IMR-90 (cell line): ENCODE data around the gene TRAF4. TPM values are rescaled to one million over a fixed set of nuclear protein-coding genes. Genes with fewer than 3 reads are reported as not detected.

ENCODE experiments used
- ATAC-seq: fragments of 200-7000 bp; cut with Tn5 transposase; 2 replicates; pipeline ENCODE4 v1.9.1; 2020; ENCODE audit warnings: low read depth, mild to moderate bottlenecking, moderate library complexity
- BruUV-seq: library from RNA; stranded (reverse); fragments of 400-500 nt; replicated peaks from 2 replicates; lab custom pipeline; 2021; lab: Mats Ljungman, UMichigan
- CTCF ChIA-PET: fragments of 300-600 bp; formaldehyde crosslinking; extraction: SDS; loops from one replicate; lab custom pipeline; 2021; ENCODE audit warnings: antibody characterized with exemption; lab: Yijun Ruan, JAX
- POLR2A ChIA-PET: fragments of 300-600 bp; sonication (Branson Sonifier 250); formaldehyde crosslinking; loops from one replicate; lab custom pipeline; 2022; ENCODE audit warnings: antibody characterized with exemption; ENCODE audit not compliant: unreplicated experiment; lab: Charles Lee
- DNase-seq: peaks from one replicate; pipeline ENCODE4 v3.0.0; 2013
- H2AFZ ChIP-seq: replicated peaks from 2 replicates; pipeline ENCODE3; 2013; ENCODE audit warnings: low read length, mild to moderate bottlenecking; ENCODE audit not compliant: poor library complexity
- H2AK5ac ChIP-seq: 2 replicates; pipeline ENCODE4 v1.6.1; 2013; ENCODE audit warnings: low read depth, low read length, inconsistent platforms
- H2AK9ac ChIP-seq: replicated peaks from 2 replicates; pipeline ENCODE3; 2013; ENCODE audit warnings: mild to moderate bottlenecking, low read depth, low read length, moderate library complexity; ENCODE audit not compliant: poor library complexity
- H2BK120ac ChIP-seq: 2 replicates; pipeline ENCODE4 v1.6.1; 2013; ENCODE audit warnings: low read depth, low read length, inconsistent platforms
- H2BK15ac ChIP-seq: 3 replicates; pipeline ENCODE4 v1.6.1; 2013; ENCODE audit warnings: low read depth, low read length, inconsistent platforms
- H2BK20ac ChIP-seq: 2 replicates; pipeline ENCODE4 v1.6.1; 2013; ENCODE audit warnings: low read depth, mild to moderate bottlenecking, inconsistent platforms, low read length, moderate library complexity
- H2BK5ac ChIP-seq: 2 replicates; pipeline ENCODE4 v1.6.1; 2013; ENCODE audit warnings: mild to moderate bottlenecking, low read depth, low read length, inconsistent platforms; ENCODE audit not compliant: poor library complexity, severe bottlenecking
- H3K14ac ChIP-seq: replicated peaks from 2 replicates; pipeline ENCODE4 v1.6.1; 2013; ENCODE audit warnings: low read depth, low read length, inconsistent platforms
- H3K18ac ChIP-seq: 2 replicates; pipeline ENCODE4 v1.6.1; 2013; ENCODE audit warnings: low read depth, low read length, control low read depth
- H3K23ac ChIP-seq: 2 replicates; pipeline ENCODE4 v1.6.1; 2013; ENCODE audit warnings: low read depth, low read length, inconsistent platforms
- H3K27ac ChIP-seq: 2 replicates; pipeline ENCODE4 v1.5.1; 2013; ENCODE audit warnings: mild to moderate bottlenecking, control low read depth, low read length; ENCODE audit not compliant: insufficient read depth
- H3K27me3 ChIP-seq: 2 replicates; pipeline ENCODE4 v1.6.1; 2013; ENCODE audit warnings: low read length; ENCODE audit not compliant: control insufficient read depth, insufficient read depth
- H3K36me3 ChIP-seq: 2 replicates; pipeline ENCODE4 v1.6.1; 2013; ENCODE audit warnings: low read length, mixed read lengths; ENCODE audit not compliant: control insufficient read depth, insufficient read depth
- H3K4ac ChIP-seq: 2 replicates; pipeline ENCODE4 v1.6.1; 2013; ENCODE audit warnings: low read depth, low read length, inconsistent platforms
- H3K4me1 ChIP-seq: 2 replicates; pipeline ENCODE4 v1.6.1; 2013; ENCODE audit warnings: low read length, mixed read lengths; ENCODE audit not compliant: control insufficient read depth, insufficient read depth
- H3K4me2 ChIP-seq: 2 replicates; pipeline ENCODE4 v1.6.1; 2013; ENCODE audit warnings: low read depth, mild to moderate bottlenecking, control low read depth, low read length, moderate library complexity
- H3K4me3 ChIP-seq: 2 replicates; pipeline ENCODE4 v1.5.1; 2013; ENCODE audit warnings: low read depth, mild to moderate bottlenecking, control low read depth, low read length, moderate library complexity; ENCODE audit not compliant: insufficient read depth
- H3K56ac ChIP-seq: 2 replicates; pipeline ENCODE4 v1.6.1; 2013; ENCODE audit warnings: low read length, inconsistent platforms; ENCODE audit not compliant: insufficient read depth; ENCODE audit errors: extremely low read depth
- H3K79me1 ChIP-seq, 2 experiments: 2 replicates each; pipeline ENCODE4 v1.6.1; 2013; ENCODE audit warnings: low read length in 2 of 2, inconsistent platforms in 1 of 2, low read depth in 1 of 2
- H3K9ac ChIP-seq: 2 replicates; pipeline ENCODE4 v1.6.1; 2013; ENCODE audit warnings: low read depth, low read length, control low read depth
- H3K9me1 ChIP-seq: 2 replicates; pipeline ENCODE4 v1.6.1; 2013; ENCODE audit warnings: low read length, inconsistent platforms; ENCODE audit not compliant: insufficient read depth
- H3K9me3 ChIP-seq: 2 replicates; pipeline ENCODE4 v1.6.1; 2013; ENCODE audit warnings: low read length; ENCODE audit not compliant: control insufficient read depth, insufficient read depth
- H4K20me1 ChIP-seq: 2 replicates; pipeline ENCODE4 v1.6.1; 2013; ENCODE audit warnings: low read length, inconsistent platforms; ENCODE audit not compliant: insufficient read depth
- H4K5ac ChIP-seq: 2 replicates; pipeline ENCODE4 v1.6.1; 2013; ENCODE audit warnings: mild to moderate bottlenecking, low read depth, low read length, control low read depth
- H4K8ac ChIP-seq, 2 experiments: 2 replicates each; pipeline ENCODE4 v1.6.1; 2013; ENCODE audit warnings: low read depth in 2 of 2, low read length in 2 of 2, control low read depth in 1 of 2, inconsistent platforms in 1 of 2
- H4K91ac ChIP-seq: 2 replicates; pipeline ENCODE4 v1.6.1; 2013; ENCODE audit warnings: low read depth, low read length, inconsistent platforms; ENCODE audit not compliant: insufficient read depth
- BHLHE40 ChIP-seq: fragments of 150-350 bp; IDR thresholded peaks from 2 replicates; pipeline ENCODE4 v1.6.1; 2016; ENCODE audit warnings: mild to moderate bottlenecking, low read depth, low read length
- CEBPB ChIP-seq: IDR thresholded peaks from 2 replicates; pipeline ENCODE4 v1.6.1; 2012; ENCODE audit warnings: low read depth, low read length, improper control_type of control experiment
- CHD1 ChIP-seq: IDR thresholded peaks from 2 replicates; pipeline ENCODE4 v1.6.1; 2012; ENCODE audit warnings: low read depth, low read length, improper control_type of control experiment
- CTCF ChIP-seq: conservative IDR thresholded peaks from 2 replicates; pipeline ENCODE4 v1.5.1; 2012; ENCODE audit warnings: mild to moderate bottlenecking, low read depth, low read length, improper control_type of control experiment
- ELK1 ChIP-seq: fragments of 150-350 bp; IDR thresholded peaks from 2 replicates; pipeline ENCODE4 v1.6.1; 2016; ENCODE audit warnings: low read depth, mild to moderate bottlenecking, low read length, moderate library complexity, borderline replicate concordance
- FOS ChIP-seq: fragments of 150-350 bp; IDR thresholded peaks from 2 replicates; pipeline ENCODE4 v1.6.1; 2016; ENCODE audit warnings: low read depth, low read length
- MAFK ChIP-seq: IDR thresholded peaks from 2 replicates; pipeline ENCODE4 v1.6.1; 2012; ENCODE audit warnings: low read depth, low read length, improper control_type of control experiment
- MAZ ChIP-seq: IDR thresholded peaks from 2 replicates; pipeline ENCODE4 v1.6.1; 2012; ENCODE audit warnings: low read depth, mild to moderate bottlenecking, low read length, improper control_type of control experiment, moderate library complexity, borderline replicate concordance
- POLR2A ChIP-seq: IDR thresholded peaks from 2 replicates; pipeline ENCODE4 v1.6.1; 2012; ENCODE audit warnings: mild to moderate bottlenecking, low read depth, low read length
- RAD21 ChIP-seq: IDR thresholded peaks from 2 replicates; pipeline ENCODE4 v1.6.1; 2012; ENCODE audit warnings: low read length, improper control_type of control experiment
- RCOR1 ChIP-seq: IDR thresholded peaks from 2 replicates; pipeline ENCODE4 v1.6.1; 2012; ENCODE audit warnings: mild to moderate bottlenecking, low read length, improper control_type of control experiment; ENCODE audit not compliant: insufficient replicate concordance
- RFX5 ChIP-seq: IDR thresholded peaks from 2 replicates; pipeline ENCODE4 v1.8.0; 2012; ENCODE audit warnings: low read depth, mild to moderate bottlenecking, low read length, moderate library complexity
- SMC3 ChIP-seq: fragments of 150-350 bp; IDR thresholded peaks from 2 replicates; pipeline ENCODE4 v1.6.1; 2016; ENCODE audit warnings: low read depth, mild to moderate bottlenecking, antibody characterized with exemption, low read length, moderate library complexity
- USF2 ChIP-seq: fragments of 150-350 bp; IDR thresholded peaks from 2 replicates; pipeline ENCODE4 v1.6.1; 2017; ENCODE audit warnings: mild to moderate bottlenecking, antibody characterized with exemption, low read length, low read depth
- WGBS, 2 experiments: methylation state at CpG; one replicate each; pipeline versions ENCODE4 v1.1.5 to v1.1.7; 2013; ENCODE audit warnings: missing lambda C conversion rate in 2 of 2; ENCODE audit not compliant: insufficient read length in 1 of 2; ENCODE audit errors: extremely low coverage in 2 of 2; 5-methylcytosine and 5-hydroxymethylcytosine counted together
- dilution Hi-C: fragments of 300-500 bp; cut with HindIII; formaldehyde crosslinking; loops from one replicate; pipeline ENCODE4 v1.14.3; 2018; ENCODE audit warnings: low sequenced_read_pairs; ENCODE audit not compliant: unreplicated experiment
- in situ Hi-C: fragments of 300-500 bp; cut with MboI; formaldehyde crosslinking; loops from 3 replicates; pipeline ENCODE4 v1.14.3; 2019; ENCODE audit warnings: low sequenced_read_pairs, inconsistent platforms, mixed read lengths
- intact Hi-C: fragments of 100-400 bp; cut with micrococcal nuclease; formaldehyde crosslinking; loops from 2 replicates; pipeline ENCODE4 v1.10.0; 2022
- polyA plus RNA-seq, 3 experiments: library from polyadenylated mRNA; depleted of rRNA; stranded (reverse); fragments of >200 nt; gene quantifications; 2 replicates each; pipeline ENCODE4 v1.2.3, GENCODE V29; 2012; ENCODE audit warnings: low replicate concordance in 1 of 3
- total RNA-seq: library from RNA; depleted of rRNA; stranded (reverse); fragments of >200 nt; gene quantifications from 2 replicates; pipeline ENCODE4 v1.2.3, GENCODE V29; 2012

Gene TRAF4
- total and polyA plus RNA-seq, 2 of the 4 experiments (the other 2 are of a cell fraction): 36.9 to 63.2 TPM

GRCh38 chr17:28716740-28717577 is 26.9 kb upstream of the TRAF4 start:
- CTCF ChIA-PET: no interaction called here
- TF ChIP-seq SMC3 (no peak), BHLHE40 (no peak), MAFK (no peak), RFX5 (no peak), CTCF (no peak), RCOR1 (no peak), POLR2A (no peak), ELK1 (no peak), RAD21 (no peak), CHD1 (no peak), USF2 (no peak), CEBPB (no peak), MAZ (no peak), FOS (no peak)

More at GRCh38 chr17:28716740-28717577, 26.9 kb upstream of the TRAF4 start:
- Histone ChIP-seq H3K27ac (peak overlapping the region; percentile 98), H3K9me1 (peaks cover 23% of the 10 kb centered on the region; the same call in 1 of the 2 replicates), H3K4ac (peak overlapping the region; percentile 95), H2AFZ (peak overlapping the region; percentile 83), H3K56ac (peak overlapping the region; percentile 73), H2BK5ac (peak overlapping the region; percentile 99), H3K4me3 (peak overlapping the region; percentile 80), H3K27me3 (no peaks in the 10 kb centered on the region), H2BK120ac (peak overlapping the region; percentile 58), H3K9me3 (no peaks in the 10 kb centered on the region), H3K4me2 (peak overlapping the region; percentile 97), H3K9ac (peak overlapping the region; percentile 96), H4K91ac (peak overlapping the region; percentile 64), H3K14ac (peak overlapping the region; percentile 85), H3K36me3 (peaks cover 41% of the 10 kb centered on the region), H3K4me1 (peaks cover 16% of the 10 kb centered on the region), H2AK9ac (peak overlapping the region; percentile 99), H2BK15ac (no peak overlapping the region), H2BK20ac (no peak overlapping the region), H2AK5ac (peak overlapping the region; percentile 35), H4K8ac (peak overlapping the region; percentile 65 to 94), H3K23ac (peak overlapping the region; percentile 42), H3K18ac (peak overlapping the region; percentile 67), H3K79me1 (peaks cover 3 to 60% of the 10 kb centered on the region in 2 experiments; a peak in 2 of 4 replicates), H4K20me1 (peaks cover 37% of the 10 kb centered on the region), H4K5ac (peak overlapping the region; percentile 49)
- DNase-seq: peak; percentile 19
- POLR2A ChIA-PET: interaction anchor here (0.5 kb wide), 1 partner anchor 199 kb away, joined by 3 read pairs; no protein-coding TSS in a partner anchor
- ATAC-seq: peak; percentile 0
- in situ Hi-C loops: no loop called here
- WGBS, 2 experiments: 0% methylated on average over 40 of the region's 63 CpGs; no CpG with 5 or more reads in 1 of the 2 experiments
- intact Hi-C loops: no loop called here
- no TSS peak for BruUV-seq
- dilution Hi-C loops: no loop called here
